HepG2 (cell line): ENCODE data around the gene KRTAP12-3. TPM values are rescaled to one million over a fixed set of nuclear protein-coding genes. Genes with fewer than 3 reads are reported as not detected.
A peak's percentile ranks its signal among the peaks of the same experiment; 100 is the strongest.

Experiments
- DR1 ChIP-seq: sonication (generic); formaldehyde crosslinking; IDR thresholded peaks from 2 replicates; pipeline ENCODE4 v1.8.0; 2021; ENCODE audit warnings: mild to moderate bottlenecking, missing genetic modification reagents, inconsistent platforms
- ETS1 ChIP-seq: sonication (generic); formaldehyde crosslinking; IDR thresholded peaks from 2 replicates; pipeline ENCODE4 v1.4.0; 2020; ENCODE audit warnings: missing genetic modification reagents
- KLF15 ChIP-seq: sonication (generic); formaldehyde crosslinking; IDR thresholded peaks from 2 replicates; pipeline ENCODE4 v1.8.1; 2023; ENCODE audit warnings: borderline replicate concordance, mild to moderate bottlenecking, inconsistent platforms, missing genetic modification reagents, mixed read lengths
- KLF6 ChIP-seq: IDR thresholded peaks from 2 replicates; pipeline ENCODE4 v1.8.0; 2016; ENCODE audit warnings: missing biosample characterization, missing genetic modification reagents
- LRRFIP1 ChIP-seq: sonication (generic); formaldehyde crosslinking; conservative IDR thresholded peaks from 2 replicates; pipeline ENCODE4 v1.4.0; 2020; ENCODE audit warnings: missing genetic modification reagents
- MLXIP ChIP-seq: sonication (generic); formaldehyde crosslinking; IDR thresholded peaks from 2 replicates; pipeline ENCODE4 v1.9.0; 2021; ENCODE audit warnings: missing genetic modification reagents, borderline replicate concordance
- XRCC5 ChIP-seq: fragments of 200-400 bp; formaldehyde crosslinking; optimal IDR thresholded peaks from 2 replicates; pipeline ENCODE3; 2017; ENCODE audit warnings: mild to moderate bottlenecking, low read length
- ZBTB26 ChIP-seq: IDR thresholded peaks from 2 replicates; pipeline ENCODE4 v1.6.1; 2016; ENCODE audit warnings: missing compliant biosample characterization, missing genetic modification reagents, borderline replicate concordance
- ZNF614 ChIP-seq: IDR thresholded peaks from 2 replicates; pipeline ENCODE4 v1.6.1; 2018; ENCODE audit warnings: missing biosample characterization, missing genetic modification reagents, inconsistent platforms, borderline replicate concordance
- ZNF780A ChIP-seq: sonication (generic); formaldehyde crosslinking; IDR thresholded peaks from 2 replicates; pipeline ENCODE4 v1.8.0; 2022; ENCODE audit warnings: mild to moderate bottlenecking, missing genetic modification reagents, moderate library complexity
- polyA plus RNA-seq, 8 experiments: library from polyadenylated mRNA; depleted of rRNA in 3 of 8; stranded (reverse) in 7 of 8; unstranded in 1 of 8; fragments of >200 nt; fragmentation: Illumina TruSeq in 4 of 8; extraction: Trizol in 4 of 8; gene quantifications; 2 replicates each; pipeline versions ENCODE4 v1.2.1 to v1.2.3, GENCODE V29; 2011 to 2016; ENCODE audit warnings: low read depth in 4 of 8, missing spikeins in 1 of 8, mixed read lengths in 1 of 8; ENCODE audit not compliant: insufficient read depth in 1 of 8
- total RNA-seq, 5 experiments: library from RNA; depleted of rRNA; stranded (reverse); fragments of >200 nt; fragmentation: Illumina TruSeq; extraction: Trizol; gene quantifications; 2 replicates each; pipeline ENCODE4 v1.2.3, GENCODE V29; 2016; ENCODE audit warnings: low read depth in 1 of 5
- TF ChIP-seq, protein P1 (sequence below): sonication (generic); formaldehyde crosslinking; IDR thresholded peaks from 2 replicates; pipeline ENCODE4 v1.9.0; 2022; ENCODE audit warnings: low read depth, missing genetic modification reagents
- TF ChIP-seq, protein P2 (sequence below): sonication (generic); formaldehyde crosslinking; IDR thresholded peaks from 2 replicates; pipeline ENCODE4 v1.5.0; 2020; ENCODE audit warnings: mild to moderate bottlenecking, missing genetic modification reagents, borderline replicate concordance

KRTAP12-3 gene
- total and polyA plus RNA-seq, 2 of the 13 experiments (the other 11 are each of a cell fraction or from before 2014, with no cell fraction given), result not detected

DNA sequence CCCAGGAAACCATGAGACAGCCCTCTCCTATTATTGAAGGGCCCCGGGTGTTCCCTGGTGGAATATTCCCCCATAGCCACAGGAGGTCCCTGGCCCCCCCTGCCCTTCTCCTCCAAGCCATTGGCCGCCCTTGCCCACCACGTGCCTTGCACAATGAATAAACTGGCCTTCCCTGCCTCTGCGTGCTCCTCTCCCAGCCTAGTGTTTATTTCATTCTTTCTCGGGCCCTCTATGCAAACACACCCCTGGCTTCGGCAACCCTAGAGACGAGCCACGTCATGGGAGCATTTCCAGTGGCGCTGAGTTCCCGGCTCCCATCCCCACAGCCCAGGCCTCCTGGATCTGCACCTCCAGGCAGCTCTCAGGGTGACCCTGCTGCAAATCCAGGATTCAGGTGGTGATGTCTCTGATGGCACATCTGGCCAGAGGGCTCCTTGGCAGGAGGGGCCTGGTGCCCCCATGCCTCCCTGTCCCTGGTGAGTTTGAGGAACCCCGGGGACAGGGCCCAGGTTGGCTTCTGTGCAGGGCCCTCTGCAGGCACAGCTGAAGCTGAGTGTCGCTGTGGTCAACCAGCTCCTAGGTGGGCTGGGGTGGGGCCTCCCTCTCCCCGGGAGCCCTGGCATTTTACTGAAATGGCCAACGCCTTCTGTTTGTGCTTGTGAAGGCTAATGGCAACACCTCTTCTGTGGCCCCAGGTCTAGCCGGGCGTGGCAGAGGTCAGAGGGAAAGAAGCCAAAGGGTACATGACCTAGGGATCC lies 45.4 kb downstream of the KRTAP12-3 start (continued):
- TF ChIP-seq ZBTB26 (CRISPR knock-in tag) (peak; percentile 81; the same call in 1 of the 2 replicates), ETS1 (CRISPR knock-in tag) (no peak), ZNF614 (0 out of 2 replicates have a peak, but pooled peaks have one; percentile 26), XRCC5 (no peak), KLF15 (CRISPR knock-in tag) (no peak), LRRFIP1 (CRISPR knock-in tag) (no peak), DR1 (CRISPR knock-in tag) (no peak), KLF6 (CRISPR knock-in tag) (peak; percentile 76; the same call in 1 of the 2 replicates), ZNF780A (CRISPR knock-in tag) (no peak), MLXIP (CRISPR knock-in tag) (no peak)
- TF ChIP-seq, protein P1, sequence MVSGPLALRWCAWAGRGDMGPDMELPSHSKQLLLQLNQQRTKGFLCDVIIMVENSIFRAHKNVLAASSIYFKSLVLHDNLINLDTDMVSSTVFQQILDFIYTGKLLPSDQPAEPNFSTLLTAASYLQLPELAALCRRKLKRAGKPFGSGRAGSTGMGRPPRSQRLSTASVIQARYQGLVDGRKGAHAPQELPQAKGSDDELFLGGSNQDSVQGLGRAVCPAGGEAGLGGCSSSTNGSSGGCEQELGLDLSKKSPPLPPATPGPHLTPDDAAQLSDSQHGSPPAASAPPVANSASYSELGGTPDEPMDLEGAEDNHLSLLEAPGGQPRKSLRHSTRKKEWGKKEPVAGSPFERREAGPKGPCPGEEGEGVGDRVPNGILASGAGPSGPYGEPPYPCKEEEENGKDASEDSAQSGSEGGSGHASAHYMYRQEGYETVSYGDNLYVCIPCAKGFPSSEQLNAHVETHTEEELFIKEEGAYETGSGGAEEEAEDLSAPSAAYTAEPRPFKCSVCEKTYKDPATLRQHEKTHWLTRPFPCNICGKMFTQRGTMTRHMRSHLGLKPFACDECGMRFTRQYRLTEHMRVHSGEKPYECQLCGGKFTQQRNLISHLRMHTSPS (CRISPR knock-in tag), result no peak
- TF ChIP-seq, protein P2, sequence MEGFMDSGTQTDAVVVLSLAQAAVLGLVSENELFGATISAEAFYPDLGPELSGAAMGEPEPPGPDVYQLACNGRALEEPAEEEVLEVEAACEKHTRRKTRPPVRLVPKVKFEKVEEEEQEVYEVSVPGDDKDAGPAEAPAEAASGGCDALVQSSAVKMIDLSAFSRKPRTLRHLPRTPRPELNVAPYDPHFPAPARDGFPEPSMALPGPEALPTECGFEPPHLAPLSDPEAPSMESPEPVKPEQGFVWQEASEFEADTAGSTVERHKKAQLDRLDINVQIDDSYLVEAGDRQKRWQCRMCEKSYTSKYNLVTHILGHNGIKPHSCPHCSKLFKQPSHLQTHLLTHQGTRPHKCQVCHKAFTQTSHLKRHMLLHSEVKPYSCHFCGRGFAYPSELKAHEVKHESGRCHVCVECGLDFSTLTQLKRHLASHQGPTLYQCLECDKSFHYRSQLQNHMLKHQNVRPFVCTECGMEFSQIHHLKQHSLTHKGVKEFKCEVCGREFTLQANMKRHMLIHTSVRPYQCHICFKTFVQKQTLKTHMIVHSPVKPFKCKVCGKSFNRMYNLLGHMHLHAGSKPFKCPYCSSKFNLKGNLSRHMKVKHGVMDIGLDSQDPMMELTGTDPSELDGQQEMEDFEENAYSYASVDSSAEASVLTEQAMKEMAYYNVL (CRISPR knock-in tag), result no peak
